ENCODE measurements around the gene MREG.
"Not testable (repeated sequence)": the region's sequence is repeated elsewhere in the genome, so short reads cannot be mapped to it uniquely, and the experiment has no call there.

MREG gene

DNA sequence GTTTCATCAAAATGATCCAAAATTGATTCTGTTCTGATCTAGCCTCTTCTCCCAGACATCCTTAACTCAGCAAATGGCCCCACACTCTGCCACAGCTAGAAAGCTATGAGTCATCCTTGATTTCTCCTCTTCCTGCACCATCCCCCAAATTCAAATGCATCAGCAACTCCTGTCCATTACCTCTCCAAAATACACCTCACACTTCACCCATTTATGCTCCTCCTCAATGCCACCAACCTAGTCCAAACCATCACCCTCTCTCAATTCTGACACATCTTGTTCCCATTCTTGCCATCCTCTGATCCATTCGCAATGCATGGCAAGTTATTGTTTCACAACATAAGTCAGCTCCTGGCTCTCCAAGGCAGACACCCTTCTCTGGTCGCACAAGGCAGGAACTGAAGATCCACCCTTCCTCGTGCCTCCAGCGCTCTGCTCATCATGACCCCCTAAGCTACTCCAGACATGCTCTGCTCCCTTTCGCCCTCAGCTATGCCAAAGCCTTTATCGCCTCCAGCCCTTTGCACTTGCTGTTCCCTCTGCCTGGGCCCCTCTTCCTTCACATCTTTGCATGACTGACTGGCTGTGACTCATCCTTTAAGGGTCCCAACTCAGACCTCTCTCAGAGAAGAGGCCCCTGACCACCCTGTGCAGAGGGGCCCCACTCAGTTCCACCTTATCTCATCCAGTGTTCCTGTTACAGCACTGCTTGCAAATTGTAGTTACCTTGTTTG is 83.6 kb downstream of the MREG start:
- no peaks in the 10 kb centered on the region for H3K9me3 ChIP-seq (ENCODE audit: control insufficient read depth in 5 of 5, low read length in 5 of 5)
- no peaks in the 10 kb centered on the region for H3K4me1 ChIP-seq (ENCODE audit: control insufficient read depth in 5 of 5, insufficient read depth in 5 of 5, low read length in 5 of 5)
- no peak overlapping the region for H3K27ac ChIP-seq (ENCODE audit: low read depth, low read length)
- H3K9ac ChIP-seq (ENCODE audit: low read length in 5 of 5) = no peak overlapping the region
- no peaks in the 10 kb centered on the region for H3K27me3 ChIP-seq (ENCODE audit: control insufficient read depth in 5 of 5, insufficient read depth in 4 of 5, low read length in 5 of 5)
- H3K36me3 ChIP-seq (ENCODE audit: control insufficient read depth in 5 of 5, insufficient read depth in 5 of 5, low read length in 5 of 5) = peaks cover 0 to 4% (median 0%) of the 10 kb centered on the region in 5 donors
- no peak overlapping the region for H3K4me3 ChIP-seq (ENCODE audit: low read depth in 1 of 5, low read length in 5 of 5)

DNA sequence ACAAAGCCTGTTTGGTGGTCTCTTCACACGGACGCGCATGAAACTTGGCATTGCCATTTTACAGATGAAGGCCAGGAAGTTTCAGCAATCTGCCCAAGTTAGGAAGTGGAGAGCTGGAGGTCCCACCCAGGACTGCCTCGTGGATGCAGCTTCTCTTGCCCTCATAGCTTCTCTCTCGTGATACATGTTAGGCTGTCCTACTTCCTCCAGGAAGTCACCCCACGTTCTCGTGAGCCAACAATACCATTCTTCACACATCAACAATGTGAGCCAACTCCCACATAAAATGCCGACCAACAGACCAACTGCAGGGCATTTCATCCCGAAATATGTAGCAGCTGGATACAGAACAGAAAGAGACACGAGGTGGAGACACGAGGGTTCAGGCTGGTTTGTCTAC is 85.3 kb downstream of the MREG start:
- Histone ChIP-seq H3K4me1 (ENCODE audit: control insufficient read depth in 5 of 5, insufficient read depth in 5 of 5, low read length in 5 of 5) (no peaks in the 10 kb centered on the region), H3K4me3 (ENCODE audit: low read depth in 1 of 5, low read length in 5 of 5) (no peak overlapping the region), H3K27ac (ENCODE audit: low read depth, low read length) (no peak overlapping the region), H3K27me3 (ENCODE audit: control insufficient read depth in 5 of 5, insufficient read depth in 4 of 5, low read length in 5 of 5) (no peaks in the 10 kb centered on the region), H3K9me3 (ENCODE audit: control insufficient read depth in 5 of 5, low read length in 5 of 5) (no peaks in the 10 kb centered on the region), H3K36me3 (ENCODE audit: control insufficient read depth in 5 of 5, insufficient read depth in 5 of 5, low read length in 5 of 5) (peaks cover 0 to 1% (median 0%) of the 10 kb centered on the region in 5 donors), H3K9ac (ENCODE audit: low read length in 5 of 5) (no peak overlapping the region)

- not testable (repeated sequence) for H3K27ac ChIP-seq (ENCODE audit: low read depth, low read length); H3K4me3 ChIP-seq (ENCODE audit: low read depth in 1 of 5, low read length in 5 of 5); H3K27me3 ChIP-seq (ENCODE audit: control insufficient read depth in 5 of 5, insufficient read depth in 4 of 5, low read length in 5 of 5); H3K9ac ChIP-seq (ENCODE audit: low read length in 5 of 5); H3K9me3 ChIP-seq (ENCODE audit: control insufficient read depth in 5 of 5, low read length in 5 of 5); H3K4me1 ChIP-seq (ENCODE audit: control insufficient read depth in 5 of 5, insufficient read depth in 5 of 5, low read length in 5 of 5); H3K36me3 ChIP-seq (ENCODE audit: control insufficient read depth in 5 of 5, insufficient read depth in 5 of 5, low read length in 5 of 5)
Measured at GRCh38 chr2:215926992-215927391, 86.4 kb downstream of the MREG start.

DNA sequence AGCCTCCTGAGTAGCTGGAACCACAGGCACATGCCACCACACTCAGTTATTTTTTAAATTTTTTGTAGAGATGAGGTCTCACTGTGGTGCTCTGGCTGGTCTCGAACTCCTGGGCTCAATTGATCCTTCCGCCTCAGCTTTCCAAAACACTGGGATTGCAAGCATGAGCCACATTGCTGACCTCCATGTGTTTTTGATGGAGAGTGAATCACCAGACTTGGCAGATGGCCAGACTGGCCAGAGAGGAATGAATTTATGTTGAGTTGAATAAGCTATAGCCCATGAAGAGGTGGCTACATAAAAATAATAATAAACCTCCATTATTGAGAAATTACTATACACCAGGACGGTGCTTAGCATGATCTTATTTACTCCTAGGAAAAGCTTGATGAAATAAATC is 91.5 kb downstream of the MREG start:
- no peaks in the 10 kb centered on the region for H3K9me3 ChIP-seq (ENCODE audit: control insufficient read depth in 5 of 5, low read length in 5 of 5)
- no peak overlapping the region for H3K9ac ChIP-seq (ENCODE audit: low read length in 5 of 5)
- no peaks in the 10 kb centered on the region for H3K27me3 ChIP-seq (ENCODE audit: control insufficient read depth in 5 of 5, insufficient read depth in 4 of 5, low read length in 5 of 5)
- no peaks in the 10 kb centered on the region for H3K36me3 ChIP-seq (ENCODE audit: control insufficient read depth in 5 of 5, insufficient read depth in 5 of 5, low read length in 5 of 5)
- no peak overlapping the region for H3K4me3 ChIP-seq (ENCODE audit: low read depth in 1 of 5, low read length in 5 of 5)
- no peak overlapping the region for H3K27ac ChIP-seq (ENCODE audit: low read depth, low read length)
- no peaks in the 10 kb centered on the region for H3K4me1 ChIP-seq (ENCODE audit: control insufficient read depth in 5 of 5, insufficient read depth in 5 of 5, low read length in 5 of 5)

GRCh38 chr2:215920244-215921100 is 92.9 kb downstream of the MREG start:
- no peaks in the 10 kb centered on the region for H3K36me3 ChIP-seq (ENCODE audit: control insufficient read depth in 5 of 5, insufficient read depth in 5 of 5, low read length in 5 of 5)
- H3K27ac ChIP-seq (ENCODE audit: low read depth, low read length) = no peak overlapping the region
- H3K27me3 ChIP-seq (ENCODE audit: control insufficient read depth in 5 of 5, insufficient read depth in 4 of 5, low read length in 5 of 5) = no peaks in the 10 kb centered on the region
- no peaks in the 10 kb centered on the region for H3K4me1 ChIP-seq (ENCODE audit: control insufficient read depth in 5 of 5, insufficient read depth in 5 of 5, low read length in 5 of 5)
- H3K9ac ChIP-seq (ENCODE audit: low read length in 5 of 5) = no peak overlapping the region
- H3K9me3 ChIP-seq (ENCODE audit: control insufficient read depth in 5 of 5, low read length in 5 of 5) = no peaks in the 10 kb centered on the region
- no peak overlapping the region for H3K4me3 ChIP-seq (ENCODE audit: low read depth in 1 of 5, low read length in 5 of 5)

- Histone ChIP-seq H3K9me3 (ENCODE audit: control insufficient read depth in 5 of 5, low read length in 5 of 5) (no peaks in the 10 kb centered on the region), H3K4me3 (ENCODE audit: low read depth in 1 of 5, low read length in 5 of 5) (no peak overlapping the region), H3K9ac (ENCODE audit: low read length in 5 of 5) (no peak overlapping the region), H3K27me3 (ENCODE audit: control insufficient read depth in 5 of 5, insufficient read depth in 4 of 5, low read length in 5 of 5) (no peaks in the 10 kb centered on the region), H3K36me3 (ENCODE audit: control insufficient read depth in 5 of 5, insufficient read depth in 5 of 5, low read length in 5 of 5) (no peaks in the 10 kb centered on the region), H3K4me1 (ENCODE audit: control insufficient read depth in 5 of 5, insufficient read depth in 5 of 5, low read length in 5 of 5) (no peaks in the 10 kb centered on the region), H3K27ac (ENCODE audit: low read depth, low read length) (no peak overlapping the region)
Measured at GRCh38 chr2:215919624-215920243, 93.6 kb downstream of the MREG start.

DNA sequence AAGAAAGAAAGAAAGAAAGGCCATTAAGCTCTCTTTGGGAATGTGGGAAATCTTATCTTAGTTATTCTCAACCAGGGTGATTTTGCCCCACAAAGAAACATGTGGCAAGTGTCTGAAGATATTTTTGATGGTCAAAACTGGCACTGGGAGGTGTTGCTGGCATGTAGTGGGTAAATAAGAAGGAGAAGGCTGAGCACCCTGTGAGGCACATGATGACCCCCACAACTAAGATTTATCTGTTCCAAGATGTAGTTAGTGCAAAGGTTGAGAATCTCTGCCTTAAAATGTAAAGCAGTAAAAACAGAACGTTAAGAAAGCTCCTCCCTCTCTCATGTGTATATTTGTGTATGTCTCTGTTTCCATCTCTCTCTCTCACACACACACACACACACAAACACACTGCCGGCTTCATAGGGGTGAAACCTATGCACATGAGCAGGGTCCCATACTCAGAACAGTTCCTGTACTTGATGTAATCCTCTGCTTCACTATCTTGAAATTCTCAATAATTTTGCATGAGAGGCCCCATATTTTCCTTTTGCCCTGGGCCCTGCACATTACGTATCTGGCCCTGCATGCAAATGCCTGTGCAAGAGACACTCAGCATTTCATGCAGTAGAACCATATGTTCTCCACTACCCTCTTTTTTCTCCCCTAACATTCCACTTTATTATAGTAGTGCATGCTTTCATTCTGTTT is 94.3 kb downstream of the MREG start:
- Histone ChIP-seq H3K27ac (ENCODE audit: low read depth, low read length) (no peak overlapping the region), H3K9ac (ENCODE audit: low read length in 5 of 5) (no peak overlapping the region), H3K4me3 (ENCODE audit: low read depth in 1 of 5, low read length in 5 of 5) (no peak overlapping the region), H3K36me3 (ENCODE audit: control insufficient read depth in 5 of 5, insufficient read depth in 5 of 5, low read length in 5 of 5) (no peaks in the 10 kb centered on the region), H3K9me3 (ENCODE audit: control insufficient read depth in 5 of 5, low read length in 5 of 5) (no peaks in the 10 kb centered on the region), H3K27me3 (ENCODE audit: control insufficient read depth in 5 of 5, insufficient read depth in 4 of 5, low read length in 5 of 5) (no peaks in the 10 kb centered on the region), H3K4me1 (ENCODE audit: control insufficient read depth in 5 of 5, insufficient read depth in 5 of 5, low read length in 5 of 5) (no peaks in the 10 kb centered on the region)

DNA sequence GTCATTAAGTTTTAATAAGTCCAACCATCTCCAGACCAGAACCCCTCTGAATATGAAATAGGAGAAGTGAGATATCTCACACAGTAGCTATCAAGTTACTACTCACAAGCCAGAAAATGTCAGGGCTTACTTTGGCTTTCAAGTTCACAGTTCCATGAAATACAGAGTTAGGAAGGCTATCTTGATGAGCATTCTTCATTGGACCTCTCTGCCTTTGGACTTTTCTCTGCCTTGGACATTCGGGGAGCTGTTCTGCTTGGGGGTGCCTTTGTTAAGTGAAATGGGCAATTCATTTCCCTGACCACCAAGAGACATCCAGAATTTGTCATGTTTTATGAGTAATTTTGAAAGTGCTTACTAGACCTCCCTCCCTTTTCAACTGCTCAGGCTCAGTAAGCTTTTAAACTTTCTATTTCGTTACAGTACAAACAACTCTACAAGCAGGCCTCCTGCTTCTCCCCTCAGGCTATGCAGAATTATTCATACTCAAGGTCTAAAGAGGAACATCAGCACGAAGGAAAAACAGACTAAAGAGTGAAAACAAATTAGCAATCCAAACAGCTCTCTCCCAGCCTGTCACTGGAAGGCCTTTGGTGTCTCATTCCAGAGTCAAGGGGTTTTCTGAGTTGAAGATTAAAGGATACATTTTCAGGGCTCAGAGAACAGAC is 95.3 kb downstream of the MREG start:
- Histone ChIP-seq H3K4me3 (ENCODE audit: low read depth in 1 of 5, low read length in 5 of 5) (no peak overlapping the region), H3K27ac (ENCODE audit: low read depth, low read length) (no peak overlapping the region)

GRCh38 chr2:215915441-215915840 is 97.9 kb downstream of the MREG start:
- H3K4me1 ChIP-seq (ENCODE audit: control insufficient read depth in 5 of 5, insufficient read depth in 5 of 5, low read length in 5 of 5) = no peaks in the 10 kb centered on the region
- H3K9me3 ChIP-seq (ENCODE audit: control insufficient read depth in 5 of 5, low read length in 5 of 5) = peaks cover 0 to 4% (median 0%) of the 10 kb centered on the region in 5 donors
- no peak overlapping the region for H3K9ac ChIP-seq (ENCODE audit: low read length in 5 of 5)
- no peak overlapping the region for H3K27ac ChIP-seq (ENCODE audit: low read depth, low read length)
- H3K27me3 ChIP-seq (ENCODE audit: control insufficient read depth in 5 of 5, insufficient read depth in 4 of 5, low read length in 5 of 5) = no peaks in the 10 kb centered on the region
- no peaks in the 10 kb centered on the region for H3K36me3 ChIP-seq (ENCODE audit: control insufficient read depth in 5 of 5, insufficient read depth in 5 of 5, low read length in 5 of 5)
- H3K4me3 ChIP-seq (ENCODE audit: low read depth in 1 of 5, low read length in 5 of 5) = no peak overlapping the region

More for the DNA sequence above, 95.3 kb downstream of the MREG start:
- Histone ChIP-seq H3K9ac (ENCODE audit: low read length in 5 of 5) (no peak overlapping the region), H3K4me1 (ENCODE audit: control insufficient read depth in 5 of 5, insufficient read depth in 5 of 5, low read length in 5 of 5) (no peaks in the 10 kb centered on the region), H3K27me3 (ENCODE audit: control insufficient read depth in 5 of 5, insufficient read depth in 4 of 5, low read length in 5 of 5) (no peaks in the 10 kb centered on the region), H3K36me3 (ENCODE audit: control insufficient read depth in 5 of 5, insufficient read depth in 5 of 5, low read length in 5 of 5) (no peaks in the 10 kb centered on the region), H3K9me3 (ENCODE audit: control insufficient read depth in 5 of 5, low read length in 5 of 5) (no peaks in the 10 kb centered on the region)

Data from subcutaneous abdominal adipose tissue (tissue), 5 donors.